Suppressor macrophage (primary cell): ENCODE measurements around the gene TCF20.

ENCODE experiments used
- DNase-seq, 4 experiments: peaks; one replicate each; pipeline ENCODE4 v3.0.0-alpha.2; 2020 to 2022

Gene TCF20

DNA sequence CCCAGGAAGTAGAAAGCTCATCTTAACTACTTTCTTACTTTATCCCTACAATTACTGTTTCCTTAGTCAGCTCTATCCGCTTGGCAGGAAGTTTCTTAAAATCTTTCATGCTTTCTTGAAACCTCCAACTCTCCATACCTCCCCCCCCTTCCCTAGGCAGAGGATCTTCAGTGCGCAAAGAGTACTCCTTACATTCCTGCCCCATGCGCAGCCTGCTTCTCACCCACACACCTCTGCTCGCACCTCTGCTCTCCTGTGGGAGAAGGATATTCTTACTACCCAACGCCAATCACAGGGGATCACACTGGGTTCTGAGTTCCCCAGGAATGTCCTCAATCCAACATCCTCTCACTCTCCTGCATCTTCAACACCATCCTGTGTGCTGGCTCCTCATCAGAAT, 12.3 kb downstream of the TCF20 start:
- DNase-seq, result no peak

DNA sequence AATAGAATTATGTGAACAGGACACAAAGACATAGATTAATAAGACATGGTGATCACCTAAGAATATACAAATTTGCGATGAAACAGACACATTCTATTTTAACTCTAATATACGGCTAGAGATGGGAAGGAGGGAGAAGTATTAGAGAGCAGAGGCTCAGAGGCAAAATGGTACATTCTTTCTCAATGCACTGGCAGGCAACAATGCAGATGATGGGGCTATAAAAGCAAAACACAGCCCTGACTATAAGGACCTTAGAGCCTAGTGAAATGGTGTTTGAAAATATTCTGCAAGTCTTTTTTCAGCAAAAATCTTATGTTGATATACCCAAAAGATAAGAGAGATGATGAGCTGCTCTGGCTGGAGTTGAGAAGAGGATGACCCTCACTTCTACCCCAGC, 13.1 kb downstream of the TCF20 start:
- no peak for DNase-seq

DNA sequence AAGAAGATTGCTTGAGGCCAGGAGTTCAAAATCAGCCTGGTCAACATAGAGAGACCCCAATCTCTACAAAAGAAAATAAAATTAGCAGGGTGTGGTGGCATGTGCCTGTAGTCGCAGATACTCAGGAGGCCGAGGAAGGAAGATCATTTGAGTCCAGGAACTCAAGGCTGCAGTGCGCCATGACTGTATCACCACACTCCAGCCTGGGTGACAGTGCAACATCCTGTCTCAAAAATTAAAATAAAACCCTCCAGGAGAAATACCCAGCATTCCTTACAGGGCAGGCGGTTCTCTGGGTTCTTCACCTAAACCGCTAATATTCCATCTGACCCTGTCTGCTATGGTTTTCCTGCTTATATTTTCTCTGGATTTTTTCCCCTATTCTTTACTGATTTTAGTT, 13.5 kb downstream of the TCF20 start:
- no peak for DNase-seq

DNA sequence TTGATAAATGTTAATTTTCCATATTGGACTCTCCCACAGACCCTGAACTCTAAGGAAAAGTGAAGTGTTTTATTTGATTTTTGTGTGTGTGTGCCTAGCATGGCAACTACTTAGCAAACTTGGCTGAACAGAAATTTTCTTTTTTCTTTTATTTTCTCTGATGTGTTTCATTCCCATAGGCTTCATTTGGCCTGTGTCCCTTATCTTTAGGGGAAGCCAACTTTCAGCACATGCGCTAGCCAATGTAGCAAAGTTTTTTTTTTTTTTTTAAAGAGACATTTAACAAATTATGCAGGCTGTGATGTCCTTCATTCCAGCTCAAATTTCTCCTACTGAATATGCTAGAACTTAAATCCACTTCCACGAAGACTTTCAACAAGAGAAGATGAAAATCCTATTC, 14.2 kb downstream of the TCF20 start:
- DNase-seq, result no peak

DNA sequence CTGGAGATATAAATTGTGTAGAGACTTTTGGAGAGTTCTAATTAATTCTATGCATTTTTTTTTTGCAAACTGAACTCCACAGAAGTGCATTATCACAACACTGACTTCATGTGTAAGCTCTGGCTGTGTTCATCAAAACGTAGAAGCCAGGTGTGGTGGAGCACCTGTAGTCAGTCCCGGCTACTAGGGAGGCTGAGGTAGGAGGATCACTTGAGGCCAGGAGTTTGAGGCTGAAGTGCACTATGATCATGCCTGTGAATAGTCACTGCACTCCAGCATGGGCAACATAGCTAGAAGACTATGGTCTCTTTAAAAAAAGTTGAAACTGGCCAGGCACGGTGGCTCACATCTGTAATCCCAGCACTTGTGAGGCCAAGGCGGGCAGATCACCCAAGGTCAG, 20.6 kb downstream of the TCF20 start:
- DNase-seq, result no peak

DNA sequence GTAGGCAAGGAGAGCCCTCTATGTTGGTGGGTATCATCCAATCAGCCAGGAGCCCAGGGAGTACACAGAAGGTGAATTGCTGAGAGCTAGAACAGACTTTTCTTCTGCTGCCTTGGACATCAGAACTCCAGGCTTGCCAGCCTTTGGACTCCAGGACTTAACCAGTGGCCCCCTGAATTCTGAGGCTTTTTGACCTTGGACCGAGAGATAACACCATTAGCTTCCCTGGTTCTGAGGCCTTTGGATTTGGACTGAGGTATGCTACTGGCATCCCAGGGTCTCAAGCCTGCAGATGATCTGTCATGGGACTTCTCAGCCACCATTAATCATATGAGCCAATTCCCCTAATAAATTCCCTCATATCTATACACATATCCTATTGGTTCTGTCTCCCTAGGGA, 21.5 kb downstream of the TCF20 start:
- DNase-seq, result no peak

DNA sequence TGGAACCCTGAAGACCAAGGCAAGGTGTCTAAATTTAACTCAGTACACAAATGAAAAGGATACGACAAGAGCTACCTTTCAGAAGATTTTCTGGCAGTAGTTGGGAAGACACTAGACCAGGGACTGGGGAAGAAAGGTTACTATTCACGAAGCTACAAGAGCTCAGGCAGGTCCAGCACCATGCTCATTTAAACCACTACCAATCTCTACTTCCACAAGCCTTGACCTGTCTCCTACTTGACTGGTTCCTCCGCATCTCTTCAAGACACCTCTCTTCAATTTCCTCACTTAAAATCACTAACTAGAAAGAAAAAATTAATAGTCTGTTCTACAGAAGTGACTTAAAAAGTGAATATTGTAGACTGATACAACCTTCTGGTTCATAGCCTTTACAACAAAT, 22.9 kb downstream of the TCF20 start:
- DNase-seq, result no peak

DNA sequence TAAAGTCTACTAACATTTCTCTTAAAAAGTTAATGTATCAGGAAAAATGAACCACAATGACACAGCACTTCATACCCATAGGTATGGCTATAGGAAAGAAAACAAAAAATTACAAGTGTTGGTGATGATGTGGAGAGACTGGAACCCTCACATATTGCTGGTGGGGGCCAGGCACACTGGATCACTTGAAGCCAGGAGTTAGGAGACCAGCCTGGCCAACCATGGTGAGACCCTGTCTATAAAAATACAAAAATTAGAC, 26.7 kb downstream of the TCF20 start:
- no peak for DNase-seq

DNA sequence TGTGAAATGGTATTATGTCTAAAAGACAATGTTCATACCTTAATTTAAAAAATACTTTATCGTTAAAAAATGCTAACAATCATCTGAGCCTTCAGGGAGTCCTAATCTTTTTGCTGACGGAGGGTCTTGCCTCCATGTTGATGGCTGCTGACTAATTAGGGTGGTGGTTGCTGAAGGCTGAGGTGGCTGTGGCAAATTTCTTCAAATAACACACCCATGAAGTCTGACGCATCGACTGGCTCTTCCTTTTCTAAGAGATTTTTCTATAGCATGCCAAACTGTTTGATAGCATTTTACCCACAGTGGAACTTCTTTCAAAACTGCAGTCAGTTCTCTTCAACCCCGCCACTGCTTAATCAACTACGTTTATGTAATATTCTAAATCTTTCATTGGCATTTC, 33.6 kb downstream of the TCF20 start:
- DNase-seq, result no peak

DNA sequence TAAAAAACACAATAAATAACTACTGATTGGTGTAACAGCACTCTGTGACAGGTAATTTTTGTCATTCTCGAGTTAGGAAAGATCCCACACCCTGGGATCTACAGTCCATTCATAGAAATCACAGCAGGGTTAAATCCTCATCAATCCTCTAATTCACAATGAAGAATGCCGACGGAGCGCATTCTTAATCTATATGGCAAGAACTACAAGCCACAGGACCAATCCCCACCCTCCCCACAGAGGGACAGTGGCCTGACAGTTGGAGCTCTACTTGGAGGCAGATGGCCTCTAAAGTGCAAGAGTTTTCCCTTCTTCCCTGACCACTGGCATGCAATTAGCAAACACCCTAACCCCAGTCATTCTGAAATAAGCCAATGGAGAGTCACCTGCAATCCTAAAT, 34.2 kb downstream of the TCF20 start:
- no peak for DNase-seq

DNA sequence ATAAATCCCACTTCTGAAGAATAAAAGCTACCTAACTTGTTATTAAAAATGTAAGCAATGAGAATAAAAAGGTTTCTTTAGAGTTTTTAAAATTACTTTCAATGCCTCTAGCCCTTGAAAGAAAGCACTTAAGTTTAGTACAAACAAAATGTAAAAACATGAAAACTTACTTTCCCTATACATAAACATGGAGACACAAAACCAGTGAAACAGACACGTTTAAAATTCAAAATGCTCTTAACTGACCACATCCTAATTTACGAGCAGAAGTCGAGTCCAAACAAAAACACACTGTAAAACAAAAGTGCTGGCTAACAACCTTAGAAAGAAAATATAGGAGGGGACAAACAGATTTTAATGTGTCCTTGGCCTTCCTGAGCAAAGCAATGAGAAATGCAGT, 36.6 kb downstream of the TCF20 start:
- no peak for DNase-seq

DNA sequence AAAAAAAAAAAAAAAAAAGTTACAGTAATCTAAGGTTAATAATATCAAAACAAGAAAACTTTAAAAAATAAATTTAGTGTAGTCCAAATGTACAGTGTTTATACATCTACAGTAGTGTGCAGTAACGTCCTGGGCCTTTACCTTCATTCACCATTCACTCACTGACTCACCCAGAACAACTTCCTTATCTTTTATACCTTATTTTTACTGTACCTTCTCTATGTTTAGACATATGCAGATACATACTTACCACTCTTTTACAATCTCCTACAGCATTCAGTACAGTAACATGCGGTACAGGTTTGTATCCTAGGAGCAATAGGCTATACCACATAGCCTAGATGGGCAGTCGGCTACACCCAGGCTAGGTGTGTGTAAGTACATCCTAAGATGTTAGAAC, 38.5 kb downstream of the TCF20 start:
- DNase-seq, result no peak

DNA sequence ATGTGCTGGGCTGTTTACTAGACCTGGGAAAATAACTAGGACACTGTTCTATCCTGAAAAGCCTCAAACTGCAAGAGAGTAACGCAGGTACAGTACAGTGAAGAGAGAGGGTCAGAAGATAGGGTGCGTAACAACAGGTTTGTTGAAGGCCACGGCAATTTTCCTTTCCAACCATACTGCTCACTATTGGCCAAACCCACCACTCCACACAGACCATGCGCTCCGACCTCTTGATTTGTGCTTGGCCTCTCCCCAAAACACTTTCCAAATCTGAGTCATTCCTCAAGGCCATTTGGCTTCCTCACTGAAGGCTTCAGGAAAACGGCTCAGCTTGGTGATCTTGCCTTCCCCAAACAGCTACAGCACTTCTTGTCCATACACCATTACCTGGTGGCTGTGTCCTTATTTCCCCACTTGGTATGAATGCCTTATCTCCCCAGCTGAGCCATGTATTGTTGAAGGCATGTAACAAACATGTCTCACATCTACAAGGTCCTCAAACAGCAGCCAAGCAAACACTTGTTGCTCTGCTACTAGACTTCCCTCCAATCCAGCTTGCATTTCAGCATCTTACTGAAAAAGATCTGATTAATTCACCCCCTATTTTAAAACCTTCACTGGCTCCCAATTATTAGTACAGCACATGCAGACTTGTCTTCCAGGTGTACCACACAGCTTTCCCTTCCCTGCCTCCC, 40.9 kb downstream of the TCF20 start:
- no peak for DNase-seq

DNA sequence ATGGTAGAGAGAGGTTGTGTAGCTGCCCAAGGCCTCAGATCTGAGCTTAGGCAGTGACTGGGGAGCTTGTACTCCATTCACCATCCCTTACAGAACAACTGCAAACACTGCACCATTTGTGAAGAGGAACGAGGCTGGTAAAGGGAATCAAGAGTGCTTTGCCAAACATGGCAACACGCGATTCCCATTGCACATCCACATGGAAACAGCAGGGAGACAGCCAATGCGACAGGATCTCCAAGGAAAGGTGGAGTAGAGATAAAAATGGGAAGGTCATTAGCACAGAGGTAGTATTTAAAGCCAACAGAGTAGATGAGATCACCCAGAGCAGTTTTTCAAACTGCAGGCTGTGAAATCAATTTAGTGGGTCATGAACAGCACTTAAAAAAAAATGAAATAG, 42.0 kb downstream of the TCF20 start:
- no peak for DNase-seq

DNA sequence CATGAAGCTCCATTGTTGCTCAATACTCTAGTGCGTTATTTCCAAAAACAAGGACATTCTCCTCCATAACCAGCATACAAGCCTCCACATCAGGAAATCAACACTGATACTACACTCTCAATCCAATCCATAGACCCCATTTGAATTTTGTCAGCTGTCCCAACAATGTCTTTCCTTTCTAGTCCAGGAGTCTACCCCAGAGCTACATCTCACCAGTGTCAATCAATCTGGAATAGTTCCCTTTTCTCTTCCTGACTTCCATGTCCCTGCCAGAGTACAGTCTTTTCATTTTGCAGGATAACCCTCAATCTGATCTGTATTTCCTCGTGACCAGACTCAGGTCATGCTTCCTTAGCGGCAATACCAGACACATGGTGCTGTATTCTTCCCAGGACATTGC, 43.0 kb downstream of the TCF20 start:
- DNase-seq, result peak; percentile 19 to 42 (median 36)

DNA sequence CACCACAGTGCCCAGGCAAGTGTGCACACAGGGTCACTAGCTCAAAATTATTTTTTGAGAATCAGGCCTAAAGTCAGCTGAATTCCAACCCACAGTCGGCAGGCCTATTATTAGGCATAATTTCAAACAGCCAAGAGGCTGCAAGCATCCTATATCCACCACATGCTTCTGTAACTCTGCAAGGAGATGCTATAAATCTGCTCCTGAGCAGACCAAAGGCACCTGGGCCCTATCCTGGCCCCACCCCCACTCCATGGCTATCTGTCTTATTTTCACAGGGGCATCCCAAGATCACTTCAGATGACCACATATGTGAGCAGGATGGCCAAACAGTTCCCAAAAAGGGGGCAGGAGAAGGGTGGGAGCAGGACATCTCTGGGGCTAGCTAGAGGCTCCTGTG, 44.6 kb downstream of the TCF20 start:
- DNase-seq, result no peak

DNA sequence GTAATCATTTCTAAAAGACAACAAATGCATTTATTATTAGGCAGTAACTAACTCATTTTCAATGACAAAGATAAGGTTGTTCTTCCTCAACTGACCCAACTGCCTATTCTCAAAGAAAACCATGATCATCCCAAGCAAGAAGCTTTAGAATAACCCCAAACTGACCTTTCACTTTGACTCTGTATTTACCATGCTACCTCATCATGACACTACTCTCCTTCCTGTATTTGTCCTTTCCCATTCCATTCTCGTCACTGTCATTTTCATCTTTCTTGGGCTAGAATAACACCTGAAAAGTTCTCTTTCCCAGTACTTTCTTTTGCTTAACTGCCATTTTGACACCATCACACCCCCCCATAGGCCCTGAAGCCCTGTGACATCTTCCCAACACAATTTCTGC, 48.3 kb downstream of the TCF20 start:
- DNase-seq, result no peak
